ENCODE measurements around the gene VAC14.

- TF ChIP-seq CTCF (IDR thresholded peaks at IDR 0.05) (no peak), POLR2A (IDR thresholded peaks at IDR 0.05) (no peak)
Measured at GRCh38 chr16:70713824-70714223, 87.1 kb downstream of the VAC14 start.

All from esophagus squamous epithelium (tissue), 4 donors.